Neuronal stem cell (in vitro differentiated cells): ENCODE measurements around the gene OR52B2.

ENCODE experiments used
- DNase-seq: peaks from one replicate; pipeline ENCODE4 v3.0.0-alpha.2; 2013; ENCODE audit warnings: low spot score
- H2AFZ ChIP-seq: one replicate; pipeline ENCODE4 v1.6.1; 2013; ENCODE audit warnings: mild to moderate bottlenecking, low read length, inconsistent platforms
- H2AK5ac ChIP-seq: 2 replicates; pipeline ENCODE4 v1.6.1; 2013; ENCODE audit warnings: low read depth, mild to moderate bottlenecking, inconsistent platforms, low read length, moderate library complexity, mixed read lengths
- H2BK120ac ChIP-seq: 2 replicates; pipeline ENCODE4 v1.6.1; 2013; ENCODE audit warnings: low read depth, mild to moderate bottlenecking, inconsistent platforms, low read length, moderate library complexity, mixed read lengths
- H2BK12ac ChIP-seq: one replicate; pipeline ENCODE4 v1.6.1; 2013; ENCODE audit warnings: low read length, inconsistent platforms
- H2BK15ac ChIP-seq: 2 replicates; pipeline ENCODE4 v1.6.1; 2013; ENCODE audit warnings: mild to moderate bottlenecking, low read length, inconsistent platforms, mixed read lengths
- H2BK5ac ChIP-seq: one replicate; pipeline ENCODE4 v1.6.1; 2013; ENCODE audit warnings: inconsistent platforms, mild to moderate bottlenecking, low read length, moderate library complexity
- H3K14ac ChIP-seq: one replicate; pipeline ENCODE4 v1.6.1; 2013; ENCODE audit warnings: low read length, inconsistent platforms
- H3K18ac ChIP-seq: 2 replicates; pipeline ENCODE4 v1.6.1; 2013; ENCODE audit warnings: low read length, inconsistent platforms
- H3K23ac ChIP-seq: 2 replicates; pipeline ENCODE4 v1.6.1; 2013; ENCODE audit warnings: low read depth, mild to moderate bottlenecking, mixed read lengths, low read length, inconsistent platforms; ENCODE audit not compliant: poor library complexity
- H3K27ac ChIP-seq: replicated peaks from 3 replicates; pipeline ENCODE4 v1.5.1; 2013; ENCODE audit warnings: low read length, inconsistent platforms
- H3K27me3 ChIP-seq, 3 experiments: 2 replicates each; pipeline ENCODE4 v1.6.1; 2013; ENCODE audit warnings: low read length in 3 of 3, mild to moderate bottlenecking in 2 of 3, inconsistent platforms in 1 of 3, low read depth in 1 of 3, mixed read lengths in 1 of 3, moderate library complexity in 1 of 3; ENCODE audit not compliant: control insufficient read depth in 3 of 3, insufficient read depth in 3 of 3
- H3K36me3 ChIP-seq, 2 donors: replicated peaks in 1 of 2; 2 replicates each; pipeline ENCODE4 v1.6.1; 2013; ENCODE audit warnings: low read length in 2 of 2; ENCODE audit not compliant: control insufficient read depth in 2 of 2, insufficient read depth in 2 of 2
- H3K4ac ChIP-seq: 2 replicates; pipeline ENCODE4 v1.6.1; 2013; ENCODE audit warnings: inconsistent platforms, mild to moderate bottlenecking, low read length, moderate library complexity
- H3K4me1 ChIP-seq, 2 donors: 1 replicate in 1 of 2; 2 replicates in 1 of 2; pipeline ENCODE4 v1.6.1; 2013; ENCODE audit warnings: low read length in 2 of 2, low read depth in 1 of 2; ENCODE audit not compliant: control insufficient read depth in 2 of 2, insufficient read depth in 1 of 2
- H3K4me2 ChIP-seq: one replicate; pipeline ENCODE4 v1.6.1; 2013; ENCODE audit warnings: mild to moderate bottlenecking, low read length, inconsistent platforms; ENCODE audit not compliant: insufficient read depth, poor library complexity, severe bottlenecking
- H3K4me3 ChIP-seq, 2 donors: 2 replicates each; pipeline ENCODE4 v1.5.1; 2013; ENCODE audit warnings: low read length in 2 of 2, mild to moderate bottlenecking in 2 of 2, inconsistent platforms in 1 of 2, moderate library complexity in 1 of 2
- H3K79me1 ChIP-seq: one replicate; pipeline ENCODE4 v1.6.1; 2013; ENCODE audit warnings: low read depth, mild to moderate bottlenecking, inconsistent platforms, low read length, moderate library complexity
- H3K9ac ChIP-seq: one replicate; pipeline ENCODE4 v1.6.1; 2013; ENCODE audit warnings: mild to moderate bottlenecking, low read depth, low read length, inconsistent platforms; ENCODE audit not compliant: poor library complexity
- H3K9me3 ChIP-seq, 2 donors: replicated peaks in 1 of 2; 2 replicates each; pipeline versions ENCODE3 to v1.6.1; 2013; ENCODE audit warnings: low read length in 2 of 2, mild to moderate bottlenecking in 2 of 2, inconsistent platforms in 1 of 2, low read depth in 1 of 2, mixed read lengths in 1 of 2, moderate library complexity in 1 of 2; ENCODE audit not compliant: control insufficient read depth in 2 of 2, insufficient read depth in 1 of 2
- H4K8ac ChIP-seq: one replicate; pipeline ENCODE4 v1.6.1; 2013; ENCODE audit warnings: low read depth, mild to moderate bottlenecking, inconsistent platforms, low read length, moderate library complexity
- H4K91ac ChIP-seq: one replicate; pipeline ENCODE4 v1.6.1; 2013; ENCODE audit warnings: low read length, low read depth, mild to moderate bottlenecking, inconsistent platforms; ENCODE audit not compliant: poor library complexity
- WGBS, 2 donors: extraction: QIAGEN DNeasy Blood & Tissue Kit; methylation state at CpG; one replicate each; pipeline ENCODE4 v1.1.7; 2013; ENCODE audit warnings: missing lambda C conversion rate in 2 of 2, mixed read lengths in 1 of 2; ENCODE audit not compliant: insufficient read length in 2 of 2, insufficient replicate concordance in 1 of 2; ENCODE audit errors: extremely low coverage in 2 of 2; 5-methylcytosine and 5-hydroxymethylcytosine counted together

Gene OR52B2

GRCh38 chr11:6214530-6214929 is 44.4 kb upstream of the OR52B2 start:
- H3K79me1 ChIP-seq: no peaks in the 10 kb centered on the region
- H3K4me1 ChIP-seq: peaks cover 0 to 1% of the 10 kb centered on the region in 2 donors
- no peak overlapping the region for H3K27ac ChIP-seq
- no peak overlapping the region for H3K4me3 ChIP-seq
- no peak overlapping the region for H3K14ac ChIP-seq
- H2BK5ac ChIP-seq: no peak overlapping the region
- H2AFZ ChIP-seq: no peak overlapping the region
- no peak overlapping the region for H3K23ac ChIP-seq
- no peak overlapping the region for H3K4me2 ChIP-seq
- no peak overlapping the region for H4K91ac ChIP-seq
- no CpG with 5 or more reads among the region's 10 CpGs for WGBS, 2 donors
- DNase-seq: no peak
- no peaks in the 10 kb centered on the region for H3K27me3 ChIP-seq
- no peak overlapping the region for H2BK15ac ChIP-seq
- H3K9me3 ChIP-seq: no peaks in the 10 kb centered on the region
- peak overlapping the region; percentile 5 for H3K9ac ChIP-seq
- H3K4ac ChIP-seq: no peak overlapping the region
- no peak overlapping the region for H2AK5ac ChIP-seq
- no peak overlapping the region for H4K8ac ChIP-seq
- H3K36me3 ChIP-seq: peaks cover 33 to 95% of the 10 kb centered on the region in 2 donors
- H2BK120ac ChIP-seq: no peak overlapping the region
- H3K18ac ChIP-seq: no peak overlapping the region
- H2BK12ac ChIP-seq: no peak overlapping the region

GRCh38 chr11:6210274-6210955 is 40.3 kb upstream of the OR52B2 start:
- Histone ChIP-seq H3K9ac (no peak overlapping the region), H2BK120ac (no peak overlapping the region), H3K4me2 (no peak overlapping the region), H3K27ac (no peak overlapping the region), H2AFZ (no peak overlapping the region), H2BK5ac (peak overlapping the region; percentile 14), H3K14ac (no peak overlapping the region), H4K91ac (no peak overlapping the region), H3K4me1 (no peaks in the 10 kb centered on the region), H2BK15ac (no peak overlapping the region), H3K23ac (no peak overlapping the region), H3K79me1 (no peaks in the 10 kb centered on the region), H3K9me3 (no peaks in the 10 kb centered on the region), H2BK12ac (no peak overlapping the region), H3K18ac (no peak overlapping the region), H3K27me3 (no peaks in the 10 kb centered on the region), H3K4ac (no peak overlapping the region), H3K36me3 (peaks cover 21 to 88% of the 10 kb centered on the region in 2 donors), H3K4me3 (no peak overlapping the region), H2AK5ac (no peak overlapping the region), H4K8ac (no peak overlapping the region)
- DNase-seq: no peak
- WGBS, 2 donors: no CpG with 5 or more reads among the region's 9 CpGs

- H3K4me1 ChIP-seq: no peaks in the 10 kb centered on the region
- no peak overlapping the region for H4K8ac ChIP-seq
- peak overlapping the region; percentile 14 for H2BK5ac ChIP-seq
- H2AK5ac ChIP-seq: no peak overlapping the region
- no peak overlapping the region for H3K18ac ChIP-seq
- H2BK120ac ChIP-seq: no peak overlapping the region
- no peak overlapping the region for H3K14ac ChIP-seq
- H4K91ac ChIP-seq: no peak overlapping the region
- H3K36me3 ChIP-seq: peaks cover 21 to 88% of the 10 kb centered on the region in 2 donors
- no peaks in the 10 kb centered on the region for H3K79me1 ChIP-seq
- H2BK12ac ChIP-seq: no peak overlapping the region
- no peak overlapping the region for H3K4me3 ChIP-seq
- H3K9me3 ChIP-seq: no peaks in the 10 kb centered on the region
- H3K9ac ChIP-seq: no peak overlapping the region
- no peak overlapping the region for H2AFZ ChIP-seq
- H3K27ac ChIP-seq: no peak overlapping the region
- H3K23ac ChIP-seq: no peak overlapping the region
- no CpG with 5 or more reads among the region's 12 CpGs for WGBS, 2 donors
- no peaks in the 10 kb centered on the region for H3K27me3 ChIP-seq
- no peak for DNase-seq
- no peak overlapping the region for H2BK15ac ChIP-seq
- no peak overlapping the region for H3K4ac ChIP-seq
- H3K4me2 ChIP-seq: no peak overlapping the region
These were observed 39.7 kb upstream of the OR52B2 start for GRCh38 chr11:6209801-6210200.

GRCh38 chr11:6206456-6207180 is 36.5 kb upstream of the OR52B2 start:
- DNase-seq: no peak
- Histone ChIP-seq H3K4me1 (no peaks in the 10 kb centered on the region), H2BK120ac (no peak overlapping the region), H3K23ac (no peak overlapping the region), H3K79me1 (no peaks in the 10 kb centered on the region), H3K4me3 (no peak overlapping the region), H3K18ac (no peak overlapping the region), H2AK5ac (no peak overlapping the region), H3K4me2 (no peak overlapping the region), H2AFZ (no peak overlapping the region), H2BK12ac (no peak overlapping the region), H3K9ac (no peak overlapping the region), H3K36me3 (peaks cover 11 to 64% of the 10 kb centered on the region in 2 donors), H3K27me3 (no peaks in the 10 kb centered on the region), H3K14ac (no peak overlapping the region), H4K8ac (no peak overlapping the region), H3K27ac (no peak overlapping the region), H2BK15ac (no peak overlapping the region), H2BK5ac (no peak overlapping the region), H4K91ac (no peak overlapping the region), H3K4ac (no peak overlapping the region), H3K9me3 (no peaks in the 10 kb centered on the region)
- no CpG with 5 or more reads among the region's 3 CpGs for WGBS, 2 donors
